Islet precursor cell (in vitro differentiated cells): ENCODE measurements around the gene ACADSB.
A peak's percentile ranks its signal among the peaks of the same experiment; 100 is the strongest.

Source experiments
- DNase-seq: peaks from one replicate; pipeline ENCODE4 v3.0.0-alpha.2; 2018

Gene ACADSB

GRCh38 chr10:123008355-123009104 lies at the start of gene ACADSB, which contains the start of gene IKZF5:
Gene ACADSB, plus strand, starts transcription at chr10:123009006. Its CDS starts 24 bp downstream, at chr10:123009030.
Gene IKZF5, minus strand, starts transcription at chr10:123008795. Its CDS starts 10,170 bp downstream, at chr10:122998625.
- peak; percentile 98 for DNase-seq

- DNase-seq: no peak
Measured at GRCh38 chr10:122962405-122962804, 46.4 kb upstream of the ACADSB start.

GRCh38 chr10:122966879-122967278 lies 41.9 kb upstream of the ACADSB start:
- no peak for DNase-seq

- DNase-seq: no peak
Measured at GRCh38 chr10:122968698-122969097, 40.1 kb upstream of the ACADSB start.

GRCh38 chr10:122974023-122974422 lies 34.8 kb upstream of the ACADSB start:
- DNase-seq: no peak

- DNase-seq: no peak
Measured at GRCh38 chr10:122974543-122975064, 34.2 kb upstream of the ACADSB start.

GRCh38 chr10:122980209-122981065 lies 28.4 kb upstream of the ACADSB start, which contains the start of gene PSTK:
Gene PSTK, plus strand, starts transcription at chr10:122980401. Its CDS starts 79 bp downstream, at chr10:122980480.
- DNase-seq: peak; percentile 93

GRCh38 chr10:122981066-122981464 lies 27.7 kb upstream of the ACADSB start:
- no peak for DNase-seq

- no peak for DNase-seq
Measured at GRCh38 chr10:122983898-122984297, 24.9 kb upstream of the ACADSB start.

- DNase-seq: no peak
Measured at GRCh38 chr10:122984708-122985107, 24.1 kb upstream of the ACADSB start.

GRCh38 chr10:122986335-122986734 lies 22.5 kb upstream of the ACADSB start:
- DNase-seq: no peak

GRCh38 chr10:122988501-122988900 lies 20.3 kb upstream of the ACADSB start:
- DNase-seq: no peak

- no peak for DNase-seq
Measured at GRCh38 chr10:122990278-122990677, 18.5 kb upstream of the ACADSB start.

- DNase-seq: no peak
Measured at GRCh38 chr10:122992031-122992585, 16.7 kb upstream of the ACADSB start.

GRCh38 chr10:122993797-122994336 lies 14.9 kb upstream of the ACADSB start:
- no peak for DNase-seq

GRCh38 chr10:122995936-122996335 lies 12.9 kb upstream of the ACADSB start:
- DNase-seq: no peak

GRCh38 chr10:122997864-122998263 lies 10.9 kb upstream of the ACADSB start:
- DNase-seq: no peak

- no peak for DNase-seq
Measured at GRCh38 chr10:122998360-122998917, 10.4 kb upstream of the ACADSB start.

- DNase-seq: no peak
Measured at GRCh38 chr10:122998934-122999333, 9.9 kb upstream of the ACADSB start.

GRCh38 chr10:122999347-122999746 lies 9.5 kb upstream of the ACADSB start:
- DNase-seq: no peak

GRCh38 chr10:123000155-123000554 lies 8.7 kb upstream of the ACADSB start:
- DNase-seq: no peak

- DNase-seq: no peak
Measured at GRCh38 chr10:123001370-123001769, 7.4 kb upstream of the ACADSB start.

GRCh38 chr10:123004298-123004697 lies 4.5 kb upstream of the ACADSB start:
- DNase-seq: no peak
